GM12878 (cell line): ENCODE data around the gene CDH4.

ENCODE experiments used
- CHD4 ChIP-seq: fragments of 200-600 bp; sonication (generic); IDR thresholded peaks from 2 replicates; pipeline ENCODE4 v1.6.1; 2016; ENCODE audit warnings: mild to moderate bottlenecking
- CREM ChIP-seq: IDR thresholded peaks from 2 replicates; pipeline ENCODE4 v1.6.1; 2014; ENCODE audit warnings: antibody characterized with exemption, low read depth
- CTCF ChIP-seq, 3 experiments: IDR thresholded peaks in 2 of 3; conservative IDR thresholded peaks in 1 of 3; 2 replicates each; pipeline ENCODE4 v1.5.1; 2011; ENCODE audit warnings: low read depth in 3 of 3, low read length in 3 of 3, mild to moderate bottlenecking in 3 of 3, control low read depth in 2 of 3, moderate library complexity in 2 of 3, inconsistent platforms in 1 of 3, mixed read lengths in 1 of 3; ENCODE audit not compliant: control insufficient read depth in 2 of 3, insufficient read depth in 1 of 3; ENCODE audit errors: extremely low read depth in 1 of 3
- EZH2 ChIP-seq: IDR thresholded peaks from 2 replicates; pipeline ENCODE4 v1.6.1; 2012; ENCODE audit warnings: low read depth, mild to moderate bottlenecking, control low read depth, inconsistent platforms, low read length, borderline replicate concordance; ENCODE audit not compliant: control insufficient read depth
- POLR2A ChIP-seq: IDR thresholded peaks from 2 replicates; pipeline ENCODE4 v1.6.1; 2011; ENCODE audit warnings: low read depth, mild to moderate bottlenecking, low read length

GRCh38 chr20:61263938-61264337, 11.9 kb downstream of the CDH4 start:
- TF ChIP-seq CHD4 (no peak), CREM (no peak), CTCF (IDR thresholded peaks at IDR 0.05 in 2 of 3, conservative IDR thresholded peaks at IDR 0.05 in 1 of 3; ENCODE audit: control insufficient read depth in 2 of 3, extremely low read depth in 1 of 3, insufficient read depth in 1 of 3, low read depth in 3 of 3, low read length in 3 of 3) (no peak), EZH2 (no peak), POLR2A (no peak)
